ENCODE results near the gene ASB2. TPM values are rescaled to one million over a fixed set of nuclear protein-coding genes. Genes with fewer than 3 reads are reported as not detected.

Gene ASB2
- total and polyA plus RNA-seq, 2 of the 13 experiments (the other 11 are each of a cell fraction or from before 2014, with no cell fraction given): 0.82 to 4.1 TPM

- no peak for TF ChIP-seq ATF1 (CRISPR knock-in tag; IDR thresholded peaks at IDR 0.05)
- no peak for TF ChIP-seq TGIF2 (CRISPR knock-in tag; IDR thresholded peaks at IDR 0.05)
Measured at GRCh38 chr14:94021416-94022157, 45.2 kb upstream of the ASB2 start (continued).

DNA sequence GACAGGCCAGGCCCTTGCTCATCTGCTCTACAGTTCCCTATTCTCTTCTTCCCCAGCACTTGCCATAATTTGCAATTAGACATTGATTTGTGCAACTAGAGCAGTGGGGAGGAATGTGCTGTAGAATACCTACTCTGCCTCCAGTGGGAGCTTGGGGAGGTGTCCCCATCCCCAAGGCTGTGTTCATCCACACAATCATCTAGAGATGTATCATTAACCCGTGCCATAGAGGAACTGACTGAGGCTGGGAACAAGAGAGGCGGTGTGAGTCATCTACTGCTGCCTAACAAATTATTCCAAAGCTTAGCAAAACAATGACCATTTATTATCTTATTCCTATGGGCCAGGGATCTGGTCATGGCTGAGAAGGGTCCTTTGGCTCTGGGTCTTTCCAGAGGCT, 44.6 kb upstream of the ASB2 start:
- 0% methylated on average over 2 of the region's 2 CpGs for WGBS (ENCODE audit: low lambda C conversion rate)
- in situ Hi-C loops (cut with HindIII; ENCODE audit: extremely low pct_ligation_motif_present, low pct_unique_long_range_greater_than_20kb) (no loop called here), intact Hi-C loops (cut with micrococcal nuclease; ENCODE audit: unreplicated experiment) (no loop called here)
- no peak overlapping the region for H3K27ac ChIP-seq (ENCODE audit: extremely low read length, insufficient read depth, low read length)
- H3K9ac ChIP-seq (ENCODE audit: insufficient read depth, low read depth, low read length): no peak overlapping the region
- H2AFZ ChIP-seq (ENCODE audit: low read length): peak overlapping the region; percentile 85
- peak overlapping the region; percentile 97 for H3K4me2 ChIP-seq (ENCODE audit: low read depth, low read length)
- H4K20me1 ChIP-seq (ENCODE audit: insufficient read depth, low read length): no peaks in the 10 kb centered on the region
- H3K4me3 ChIP-seq (replicated peaks in 1 of 3; ENCODE audit: insufficient read depth in 1 of 3, low read depth in 2 of 3, low read length in 3 of 3): peak overlapping the region in 1 of 3 experiments; percentile 66; a peak in 2 of 6 replicates
- H3K36me3 ChIP-seq (replicated peaks in 1 of 2; ENCODE audit: control insufficient read depth in 1 of 2, insufficient read depth in 2 of 2, low read length in 2 of 2): no peaks in the 10 kb centered on the region
- H3K27me3 ChIP-seq (ENCODE audit: control insufficient read depth in 1 of 2, insufficient read depth in 2 of 2, low read length in 2 of 2): peaks cover 7 to 22% of the 10 kb centered on the region in 2 experiments; a peak in 4 of 5 replicates
- CTCF ChIA-PET (ENCODE audit: low intra/inter-chr PET ratio, low total read pairs): no interaction called here
- no TSS peak for BruUV-seq (replicated peaks)
- peak; percentile 32 for FAIRE-seq
- no peaks in the 10 kb centered on the region for H3K79me2 ChIP-seq (ENCODE audit: insufficient read depth, low read length)
- H3K9me3 ChIP-seq (ENCODE audit: low read length): no peaks in the 10 kb centered on the region
- DNase-seq (ENCODE audit: low spot score): peak; percentile 55
- ATAC-seq: peak; percentile 57
- peaks cover 55% of the 10 kb centered on the region for H3K4me1 ChIP-seq (ENCODE audit: insufficient read depth, low read length)
- POLR2A ChIA-PET: interaction anchor here (0.8 to 2.7 kb wide), 9 partner anchors 9 to 272 kb away, joined by 3 to 12 read pairs (median 6); partner anchors contain the start of genes DDX24, IFI27L1 and SERPINA10
- no peak for TF ChIP-seq SMAD1 (CRISPR knock-in tag; IDR thresholded peaks at IDR 0.05; ENCODE audit: borderline replicate concordance, low read depth)
- TF ChIP-seq FOSL2 (CRISPR knock-in tag; IDR thresholded peaks at IDR 0.05): peak; percentile 55; the same call in 1 of the 2 replicates
- no peak for TF ChIP-seq ISX (CRISPR knock-in tag; conservative IDR thresholded peaks at IDR 0.05)
- no peak for TF ChIP-seq KDM6A (CRISPR knock-in tag; IDR thresholded peaks at IDR 0.05; ENCODE audit: low read depth)
- TF ChIP-seq, protein P1, sequence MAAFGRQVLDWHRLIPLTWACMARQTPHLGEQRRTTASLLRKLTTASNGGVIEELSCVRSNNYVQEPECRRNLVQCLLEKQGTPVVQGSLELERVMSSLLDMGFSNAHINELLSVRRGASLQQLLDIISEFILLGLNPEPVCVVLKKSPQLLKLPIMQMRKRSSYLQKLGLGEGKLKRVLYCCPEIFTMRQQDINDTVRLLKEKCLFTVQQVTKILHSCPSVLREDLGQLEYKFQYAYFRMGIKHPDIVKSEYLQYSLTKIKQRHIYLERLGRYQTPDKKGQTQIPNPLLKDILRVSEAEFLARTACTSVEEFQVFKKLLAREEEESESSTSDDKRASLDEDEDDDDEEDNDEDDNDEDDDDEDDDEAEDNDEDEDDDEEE (CRISPR knock-in tag; IDR thresholded peaks at IDR 0.05): no peak
- no peak for TF ChIP-seq IKZF4 (CRISPR knock-in tag; IDR thresholded peaks at IDR 0.05; ENCODE audit: borderline replicate concordance, low read depth, not compliant biosample characterization)
